Astrocyte (in vitro differentiated cells and primary cell): Measurements from ENCODE around the gene COX10. TPM values are rescaled to one million over a fixed set of nuclear protein-coding genes. Genes with fewer than 3 reads are reported as not detected.

Experiments used
- DNase-seq: peaks from one replicate; pipeline ENCODE4 v3.0.0-alpha.2; 2010; ENCODE audit warnings: low read depth
- FAIRE-seq: peaks from 2 replicates; lab custom pipeline; 2011; peaks lifted over from hg19 to GRCh38; lab: Jason Lieb, UNC
- H2AFZ ChIP-seq: 2 replicates; pipeline ENCODE4 v1.6.0; 2012; ENCODE audit warnings: low read depth, low read length, inconsistent platforms
- H3K27ac ChIP-seq: 2 replicates; pipeline ENCODE4 v1.5.1; 2011; ENCODE audit warnings: low read depth, low read length, inconsistent platforms
- H3K27me3 ChIP-seq: 2 replicates; pipeline ENCODE4 v1.6.0; 2011; ENCODE audit warnings: low read length, inconsistent platforms; ENCODE audit not compliant: insufficient read depth
- H3K36me3 ChIP-seq: 2 replicates; pipeline ENCODE4 v1.5.1; 2011; ENCODE audit warnings: low read length, inconsistent platforms; ENCODE audit not compliant: insufficient read depth
- H3K4me1 ChIP-seq: 2 replicates; pipeline ENCODE4 v1.5.1; 2011; ENCODE audit warnings: low read length, inconsistent platforms; ENCODE audit not compliant: insufficient read depth
- H3K4me2 ChIP-seq: 2 replicates; pipeline ENCODE4 v1.6.0; 2012; ENCODE audit warnings: low read length, inconsistent platforms
- H3K4me3 ChIP-seq: 2 replicates; pipeline ENCODE4 v1.5.1; 2011; ENCODE audit warnings: low read depth, mild to moderate bottlenecking, low read length, inconsistent platforms; ENCODE audit not compliant: insufficient read depth
- H3K79me2 ChIP-seq: 2 replicates; pipeline ENCODE4 v1.6.0; 2012; ENCODE audit warnings: mild to moderate bottlenecking, low read length, inconsistent platforms; ENCODE audit not compliant: insufficient read depth
- H3K9ac ChIP-seq: 2 replicates; pipeline ENCODE4 v1.6.0; 2012; ENCODE audit warnings: mild to moderate bottlenecking, low read length, inconsistent platforms
- H3K9me3 ChIP-seq: 2 replicates; pipeline ENCODE4 v1.5.1; 2012; ENCODE audit warnings: low read depth, mild to moderate bottlenecking, low read length, inconsistent platforms; ENCODE audit not compliant: insufficient read depth
- H4K20me1 ChIP-seq: 2 replicates; pipeline ENCODE4 v1.6.0; 2012; ENCODE audit warnings: low read length, inconsistent platforms; ENCODE audit not compliant: insufficient read depth
- H3K27ac Mint-ChIP-seq: one replicate; pipeline ENCODE4 v1.8.0; 2021; ENCODE audit warnings: mild to moderate bottlenecking, mixed read lengths; ENCODE audit not compliant: unreplicated experiment
- H3K27me3 Mint-ChIP-seq: one replicate; pipeline ENCODE4 v1.8.0; 2021; ENCODE audit warnings: low read depth, mixed read lengths; ENCODE audit not compliant: unreplicated experiment
- H3K36me3 Mint-ChIP-seq: one replicate; pipeline ENCODE4 v1.8.0; 2021; ENCODE audit warnings: low read depth, mixed read lengths; ENCODE audit not compliant: unreplicated experiment
- H3K4me1 Mint-ChIP-seq: one replicate; pipeline ENCODE4 v1.8.0; 2021; ENCODE audit warnings: low read depth, mixed read lengths; ENCODE audit not compliant: unreplicated experiment
- H3K4me3 Mint-ChIP-seq: one replicate; pipeline ENCODE4 v1.8.0; 2021; ENCODE audit warnings: mild to moderate bottlenecking, moderate library complexity, mixed read lengths; ENCODE audit not compliant: unreplicated experiment
- H3K9me3 Mint-ChIP-seq: one replicate; pipeline ENCODE4 v1.8.0; 2021; ENCODE audit warnings: mild to moderate bottlenecking, mixed read lengths; ENCODE audit not compliant: unreplicated experiment
- CTCF ChIP-seq: IDR thresholded peaks from 2 replicates; pipeline ENCODE4 v1.5.1; 2011; ENCODE audit warnings: low read depth, mild to moderate bottlenecking, inconsistent platforms, low read length, moderate library complexity; ENCODE audit not compliant: insufficient read depth
- EZH2 ChIP-seq: IDR thresholded peaks from 2 replicates; pipeline ENCODE4 v1.6.1; 2012; ENCODE audit warnings: mild to moderate bottlenecking, low read length, inconsistent platforms; ENCODE audit not compliant: insufficient read depth
- total RNA-seq: library from RNA; stranded (reverse); gene quantifications from 2 replicates; pipeline ENCODE4 v1.2.1, GENCODE V29; 2021

COX10 gene
- total RNA-seq, 1 donor from 2014 or later = 16.4 TPM

- no peak overlapping the region for H3K27ac ChIP-seq
- Mint-ChIP-seq H3K36me3 (peaks cover 7% of the 10 kb centered on the region), H3K27me3 (no peaks in the 10 kb centered on the region), H3K9me3 (peaks cover 4% of the 10 kb centered on the region), H3K27ac (no peak overlapping the region), H3K4me1 (peaks cover 9% of the 10 kb centered on the region), H3K4me3 (no peak overlapping the region)
- H2AFZ ChIP-seq = no peak overlapping the region
- no peak overlapping the region for H3K9ac ChIP-seq
- H3K4me3 ChIP-seq = no peak overlapping the region
- H4K20me1 ChIP-seq = peaks cover 11% of the 10 kb centered on the region
- H3K4me2 ChIP-seq = no peak overlapping the region
- DNase-seq = peak; percentile 51
- no peaks in the 10 kb centered on the region for H3K27me3 ChIP-seq
- H3K4me1 ChIP-seq = no peaks in the 10 kb centered on the region
- FAIRE-seq = no peak
- no peaks in the 10 kb centered on the region for H3K9me3 ChIP-seq
- no peak for TF ChIP-seq CTCF
- TF ChIP-seq EZH2 = no peak
- H3K79me2 ChIP-seq = peaks cover 6% of the 10 kb centered on the region
- peaks cover 2% of the 10 kb centered on the region for H3K36me3 ChIP-seq
Observed at GRCh38 chr17:14052886-14053615, 16.3 kb upstream of the COX10 start.

- Histone ChIP-seq H3K9me3 (no peaks in the 10 kb centered on the region), H3K4me2 (no peak overlapping the region), H3K9ac (no peak overlapping the region), H3K79me2 (peaks cover 12% of the 10 kb centered on the region), H3K27me3 (no peaks in the 10 kb centered on the region), H3K4me1 (peaks cover 14% of the 10 kb centered on the region), H3K4me3 (no peak overlapping the region), H4K20me1 (peaks cover 12% of the 10 kb centered on the region), H3K36me3 (no peaks in the 10 kb centered on the region), H2AFZ (no peak overlapping the region), H3K27ac (no peak overlapping the region)
- H3K27me3 Mint-ChIP-seq = no peaks in the 10 kb centered on the region
- DNase-seq = peak; percentile 44
- H3K9me3 Mint-ChIP-seq = peaks cover 4% of the 10 kb centered on the region
- peaks cover 21% of the 10 kb centered on the region for H3K4me1 Mint-ChIP-seq
- H3K36me3 Mint-ChIP-seq = peaks cover 7% of the 10 kb centered on the region
- peak overlapping the region; percentile 42 for H3K27ac Mint-ChIP-seq
- TF ChIP-seq EZH2 (no peak), CTCF (no peak)
- no peak for FAIRE-seq
- no peak overlapping the region for H3K4me3 Mint-ChIP-seq
Observed at GRCh38 chr17:14057591-14057990, 11.7 kb upstream of the COX10 start.

- Histone ChIP-seq H3K9ac (no peak overlapping the region), H3K36me3 (no peaks in the 10 kb centered on the region), H3K27me3 (no peaks in the 10 kb centered on the region), H3K4me1 (peaks cover 18% of the 10 kb centered on the region), H4K20me1 (peaks cover 7% of the 10 kb centered on the region), H3K27ac (no peak overlapping the region), H3K79me2 (peaks cover 12% of the 10 kb centered on the region), H3K4me2 (no peak overlapping the region), H3K9me3 (no peaks in the 10 kb centered on the region), H3K4me3 (no peak overlapping the region), H2AFZ (no peak overlapping the region)
- H3K4me3 Mint-ChIP-seq = no peak overlapping the region
- DNase-seq = peak; percentile 84
- TF ChIP-seq CTCF (no peak), EZH2 (no peak)
- peak; percentile 59 for FAIRE-seq
- no peaks in the 10 kb centered on the region for H3K27me3 Mint-ChIP-seq
- H3K4me1 Mint-ChIP-seq = peaks cover 23% of the 10 kb centered on the region
- H3K27ac Mint-ChIP-seq = no peak overlapping the region
- H3K9me3 Mint-ChIP-seq = peaks cover 4% of the 10 kb centered on the region
- peaks cover 7% of the 10 kb centered on the region for H3K36me3 Mint-ChIP-seq
Observed at GRCh38 chr17:14058051-14058450, 11.3 kb upstream of the COX10 start.
